OCI-LY1 (cell line): ENCODE measurements around the gene MARK3.

Experiments used
- H2AFZ ChIP-seq: fragments of 200-600 bp; sonication (generic), shearing (Covaris generic); 2 replicates; pipeline ENCODE4 v1.6.0; 2014; ENCODE audit warnings: antibody characterized with exemption, mild to moderate bottlenecking, low read length
- H3F3A ChIP-seq: fragments of 200-600 bp; sonication (generic), shearing (Covaris generic); 2 replicates; pipeline ENCODE4 v1.6.0; 2014; ENCODE audit warnings: mild to moderate bottlenecking, antibody characterized with exemption, low read length, moderate library complexity; ENCODE audit not compliant: insufficient read depth
- H3K27ac ChIP-seq: fragments of 200-600 bp; sonication (generic); 2 replicates; pipeline ENCODE4 v1.5.1; 2014; ENCODE audit warnings: low read length, mixed run types, mild to moderate bottlenecking, low read depth; ENCODE audit not compliant: poor library complexity, severe bottlenecking
- H3K27me3 ChIP-seq: fragments of 200-600 bp; sonication (generic); 2 replicates; pipeline ENCODE4 v1.6.0; 2014; ENCODE audit warnings: antibody characterized with exemption, mild to moderate bottlenecking, low read length, moderate library complexity; ENCODE audit not compliant: insufficient read depth
- H3K36me3 ChIP-seq: fragments of 200-600 bp; sonication (generic); 2 replicates; pipeline ENCODE4 v1.6.1; 2014; ENCODE audit warnings: mild to moderate bottlenecking, antibody characterized with exemption, low read length, moderate library complexity, mixed read lengths; ENCODE audit not compliant: insufficient read depth
- H3K4me1 ChIP-seq: fragments of 200-600 bp; sonication (generic); 2 replicates; pipeline ENCODE4 v1.5.1; 2014; ENCODE audit warnings: mild to moderate bottlenecking, low read length, moderate library complexity; ENCODE audit not compliant: insufficient read depth, severe bottlenecking
- H3K4me2 ChIP-seq: fragments of 200-600 bp; sonication (generic), shearing (Covaris generic); 2 replicates; pipeline ENCODE4 v1.6.1; 2014; ENCODE audit warnings: low read length
- H3K4me3 ChIP-seq: fragments of 200-600 bp; sonication (generic); 2 replicates; pipeline ENCODE4 v1.5.1; 2014; ENCODE audit warnings: low read length, low read depth, mild to moderate bottlenecking, mixed read lengths; ENCODE audit not compliant: poor library complexity, severe bottlenecking
- H3K79me2 ChIP-seq: fragments of 200-600 bp; shearing (Covaris generic); 2 replicates; pipeline ENCODE4 v1.6.1; 2016; ENCODE audit warnings: mixed run types, low read length, mixed read lengths; ENCODE audit not compliant: insufficient read depth
- H3K9ac ChIP-seq: fragments of 200-600 bp; sonication (generic), shearing (Covaris generic); 2 replicates; pipeline ENCODE4 v1.6.1; 2014; ENCODE audit warnings: mild to moderate bottlenecking, low read length, mixed read lengths
- H3K9me2 ChIP-seq: fragments of 200-600 bp; sonication (generic), shearing (Covaris generic); 2 replicates; pipeline ENCODE4 v1.6.1; 2014; ENCODE audit warnings: low read depth, mild to moderate bottlenecking, low read length, mixed read lengths
- H3K9me3 ChIP-seq: fragments of 200-600 bp; shearing (Covaris generic); 2 replicates; pipeline ENCODE4 v1.6.1; 2014; ENCODE audit warnings: low read length, mixed read lengths
- H4K20me1 ChIP-seq: fragments of 200-600 bp; sonication (generic), shearing (Covaris generic); 2 replicates; pipeline ENCODE4 v1.6.0; 2016; ENCODE audit warnings: mild to moderate bottlenecking, low read length; ENCODE audit not compliant: insufficient read depth
- EZH2 ChIP-seq: fragments of 200-600 bp; sonication (generic), shearing (Covaris generic); IDR thresholded peaks from 2 replicates; pipeline ENCODE4 v1.8.0; 2017; ENCODE audit warnings: borderline replicate concordance, mixed run types, mild to moderate bottlenecking, antibody characterized with exemption, low read length, moderate library complexity, mixed read lengths
- TF ChIP-seq, protein P1 (sequence below): fragments of 200-600 bp; sonication (generic), shearing (Covaris generic); IDR thresholded peaks from 2 replicates; pipeline ENCODE4 v1.5.1; 2017; ENCODE audit warnings: mild to moderate bottlenecking, antibody characterized with exemption, low read length, moderate library complexity, mixed read lengths

MARK3 gene

DNA sequence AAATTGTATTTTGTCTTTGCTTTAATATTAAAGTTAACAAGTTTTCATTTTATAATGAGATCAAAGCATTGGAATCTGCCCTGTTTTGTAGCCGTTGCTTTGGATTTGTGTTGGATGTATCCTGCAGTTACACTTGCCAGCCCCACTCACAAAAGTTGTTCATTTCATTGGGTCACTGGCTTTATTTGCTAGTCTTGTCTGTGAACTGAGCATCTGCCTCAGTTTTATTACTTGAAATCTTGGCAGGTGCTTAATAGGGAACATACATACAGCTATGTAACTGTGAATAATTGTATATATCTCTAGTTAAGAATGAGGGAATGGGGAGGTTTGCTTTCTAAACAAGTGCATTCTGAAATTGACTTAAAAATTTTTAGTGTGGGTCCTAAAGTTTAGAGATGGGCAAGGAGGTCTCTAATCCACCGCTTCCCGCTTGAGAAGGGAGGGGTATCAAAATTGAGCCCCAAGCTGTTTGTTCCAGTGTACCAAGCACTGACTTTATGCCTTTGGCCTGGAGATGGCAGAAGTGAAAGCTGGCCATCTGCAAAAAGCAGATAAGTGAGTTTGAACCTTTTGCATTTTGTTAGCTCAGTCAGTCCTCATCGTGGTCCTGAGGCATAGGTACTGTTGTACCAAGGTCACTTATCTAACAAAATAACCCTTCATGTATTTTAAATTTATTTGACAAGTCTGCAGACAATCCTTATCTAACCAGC is 41.9 kb upstream of the MARK3 start:
- Histone ChIP-seq H4K20me1 (no peaks in the 10 kb centered on the region; the same call in 1 of the 2 replicates), H3K4me2 (no peak overlapping the region), H3K9me3 (no peaks in the 10 kb centered on the region), H3F3A (peaks cover 40% of the 10 kb centered on the region), H3K27ac (no peak overlapping the region), H3K36me3 (peaks cover 68% of the 10 kb centered on the region), H3K4me3 (no peak overlapping the region), H3K4me1 (no peaks in the 10 kb centered on the region), H3K9me2 (no peaks in the 10 kb centered on the region), H2AFZ (no peak overlapping the region), H3K79me2 (no peaks in the 10 kb centered on the region), H3K9ac (no peak overlapping the region), H3K27me3 (no peaks in the 10 kb centered on the region)
- TF ChIP-seq, protein P1, sequence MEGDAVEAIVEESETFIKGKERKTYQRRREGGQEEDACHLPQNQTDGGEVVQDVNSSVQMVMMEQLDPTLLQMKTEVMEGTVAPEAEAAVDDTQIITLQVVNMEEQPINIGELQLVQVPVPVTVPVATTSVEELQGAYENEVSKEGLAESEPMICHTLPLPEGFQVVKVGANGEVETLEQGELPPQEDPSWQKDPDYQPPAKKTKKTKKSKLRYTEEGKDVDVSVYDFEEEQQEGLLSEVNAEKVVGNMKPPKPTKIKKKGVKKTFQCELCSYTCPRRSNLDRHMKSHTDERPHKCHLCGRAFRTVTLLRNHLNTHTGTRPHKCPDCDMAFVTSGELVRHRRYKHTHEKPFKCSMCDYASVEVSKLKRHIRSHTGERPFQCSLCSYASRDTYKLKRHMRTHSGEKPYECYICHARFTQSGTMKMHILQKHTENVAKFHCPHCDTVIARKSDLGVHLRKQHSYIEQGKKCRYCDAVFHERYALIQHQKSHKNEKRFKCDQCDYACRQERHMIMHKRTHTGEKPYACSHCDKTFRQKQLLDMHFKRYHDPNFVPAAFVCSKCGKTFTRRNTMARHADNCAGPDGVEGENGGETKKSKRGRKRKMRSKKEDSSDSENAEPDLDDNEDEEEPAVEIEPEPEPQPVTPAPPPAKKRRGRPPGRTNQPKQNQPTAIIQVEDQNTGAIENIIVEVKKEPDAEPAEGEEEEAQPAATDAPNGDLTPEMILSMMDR, result no peak

DNA sequence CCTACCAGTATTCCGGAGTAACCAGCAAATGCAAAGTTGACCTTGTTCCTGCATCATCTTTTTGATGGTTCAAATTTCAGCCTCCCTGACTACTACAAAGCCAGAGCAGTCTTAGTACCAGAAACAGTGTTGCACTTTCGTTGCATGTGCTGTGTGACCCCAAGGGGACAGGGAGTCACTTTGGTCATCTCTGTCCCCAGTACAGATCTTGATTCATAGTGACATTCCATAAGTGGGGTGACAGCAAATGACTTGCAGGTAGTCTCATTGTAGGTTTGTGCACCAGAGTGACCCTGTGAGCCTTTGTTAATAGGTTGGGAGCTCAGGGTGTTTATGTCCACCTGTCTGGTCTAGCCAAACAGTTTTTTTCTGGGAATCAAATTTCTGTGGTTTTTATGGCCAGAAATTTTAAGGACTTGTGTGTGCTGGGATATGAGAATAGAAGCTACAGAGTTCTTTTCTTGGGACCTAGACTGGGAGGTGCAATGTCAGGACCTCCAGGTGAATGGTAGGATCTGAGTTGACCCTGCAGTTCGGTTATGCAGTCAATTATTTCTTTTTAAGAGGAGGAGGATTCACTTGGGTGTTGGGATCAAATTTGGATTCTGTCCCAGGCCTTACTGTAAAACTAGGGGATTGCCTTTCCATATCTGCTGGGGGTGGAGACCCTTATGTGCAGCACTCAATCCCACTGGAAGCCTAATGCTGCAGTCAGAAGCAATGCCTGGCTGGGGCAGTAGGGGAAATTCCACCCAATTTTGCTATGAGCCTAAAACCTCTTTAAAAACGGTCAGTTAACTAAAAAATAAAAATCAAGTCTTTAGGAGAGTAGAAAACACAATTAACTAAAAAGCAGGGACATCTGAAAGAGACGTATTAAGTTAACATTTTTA is 41.1 kb upstream of the MARK3 start:
- Histone ChIP-seq H3K4me1 (no peaks in the 10 kb centered on the region), H3F3A (peaks cover 35% of the 10 kb centered on the region), H3K9ac (no peak overlapping the region), H3K27me3 (no peaks in the 10 kb centered on the region), H4K20me1 (no peaks in the 10 kb centered on the region; the same call in 1 of the 2 replicates), H3K9me3 (no peaks in the 10 kb centered on the region), H3K4me3 (no peak overlapping the region), H3K27ac (no peak overlapping the region), H2AFZ (no peak overlapping the region), H3K36me3 (peaks cover 60% of the 10 kb centered on the region), H3K9me2 (no peaks in the 10 kb centered on the region), H3K79me2 (no peaks in the 10 kb centered on the region), H3K4me2 (no peak overlapping the region)
- TF ChIP-seq EZH2, result no peak
- TF ChIP-seq, protein P1, result no peak

DNA sequence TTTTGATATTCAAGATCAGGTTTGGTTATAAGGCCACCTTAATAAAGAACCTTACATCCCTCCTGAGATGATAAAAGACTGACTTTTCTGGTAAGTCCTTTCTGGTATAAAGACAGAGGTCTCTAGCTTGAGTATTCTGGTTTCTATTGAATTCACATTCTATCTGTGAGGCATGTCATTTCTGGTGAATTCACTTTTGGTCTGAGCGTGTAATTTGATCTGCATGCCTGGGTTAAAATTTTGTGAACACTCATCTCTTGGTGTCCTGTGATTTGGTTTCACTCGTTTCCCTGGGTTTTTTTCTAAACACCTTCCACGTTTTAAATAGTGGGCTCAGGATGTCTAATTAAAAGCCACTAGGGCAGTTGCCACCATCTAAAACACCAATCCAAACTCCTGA is 38.9 kb upstream of the MARK3 start:
- H3K27me3 ChIP-seq, result no peaks in the 10 kb centered on the region
- H3K4me2 ChIP-seq, result no peak overlapping the region
- H3K79me2 ChIP-seq, result no peaks in the 10 kb centered on the region
- no peak overlapping the region for H3K9ac ChIP-seq
- no peak overlapping the region for H3K27ac ChIP-seq
- peaks cover 39% of the 10 kb centered on the region for H3K36me3 ChIP-seq
- TF ChIP-seq, protein P1, result no peak
- no peak for TF ChIP-seq EZH2
- H2AFZ ChIP-seq, result no peak overlapping the region
- no peak overlapping the region for H3K4me3 ChIP-seq
- no peaks in the 10 kb centered on the region for H3K4me1 ChIP-seq
- no peaks in the 10 kb centered on the region for H3K9me3 ChIP-seq
- peaks cover 29% of the 10 kb centered on the region for H3F3A ChIP-seq
- H3K9me2 ChIP-seq, result no peaks in the 10 kb centered on the region
- no peaks in the 10 kb centered on the region; the same call in 1 of the 2 replicates for H4K20me1 ChIP-seq
